ENCODE data around the gene EFNA5. TPM values are rescaled to one million over a fixed set of nuclear protein-coding genes. Genes with fewer than 3 reads are reported as not detected.

The EFNA5 gene
- total RNA-seq, 1 donor from 2014 or later = 12.6 TPM

DNA sequence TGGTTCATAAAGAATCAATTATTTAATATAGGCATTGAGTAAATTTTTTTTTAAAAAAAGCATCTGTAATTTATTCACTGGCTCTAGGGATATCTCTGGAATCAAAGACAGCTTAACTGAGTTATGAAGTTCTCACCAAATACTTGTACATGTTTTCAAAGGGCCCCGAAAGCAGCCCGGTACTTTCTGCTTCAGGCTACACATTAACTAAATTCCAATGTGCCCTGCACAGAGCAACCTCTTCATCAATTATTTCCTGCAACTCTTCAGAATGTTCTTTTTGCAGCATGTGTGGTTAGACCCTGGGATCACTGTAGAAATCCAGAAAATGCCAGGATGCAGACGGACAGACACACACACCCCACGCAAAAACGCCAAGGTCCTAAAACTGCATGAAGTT is 209.0 kb downstream of the EFNA5 start:
- Histone ChIP-seq H3K4me3 (ENCODE audit: low read depth, low read length) (no peak overlapping the region), H3K27me3 (ENCODE audit: control insufficient read depth, insufficient read depth, low read length) (no peaks in the 10 kb centered on the region), H3K36me3 (ENCODE audit: control insufficient read depth, insufficient read depth, low read length) (no peaks in the 10 kb centered on the region)
- no peak for DNase-seq (ENCODE audit: low read depth)
- no peak for TF ChIP-seq CTCF (IDR thresholded peaks at IDR 0.05; ENCODE audit: insufficient read depth, low read length, poor library complexity, severe bottlenecking)

DNA sequence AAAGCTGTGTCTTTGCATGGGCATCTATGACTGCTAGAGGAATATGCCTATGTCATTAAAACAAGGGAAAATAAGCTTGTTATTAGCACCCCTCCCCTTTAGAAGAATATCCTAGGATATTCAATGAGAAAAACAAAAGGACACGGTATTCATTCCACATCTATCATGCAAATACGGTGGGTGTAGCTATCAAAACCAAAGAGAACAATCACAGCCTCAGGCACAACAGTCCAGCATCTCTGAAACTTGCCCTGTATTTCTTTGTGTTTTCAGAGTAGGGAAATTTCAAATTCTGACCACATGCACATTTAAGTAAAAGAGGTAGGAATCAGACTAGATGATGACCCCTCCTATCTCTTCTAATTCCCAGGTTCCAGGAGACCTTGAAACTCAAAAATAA is 209.9 kb downstream of the EFNA5 start:
- Histone ChIP-seq H3K4me3 (ENCODE audit: low read depth, low read length) (no peak overlapping the region), H3K27me3 (ENCODE audit: control insufficient read depth, insufficient read depth, low read length) (no peaks in the 10 kb centered on the region), H3K36me3 (ENCODE audit: control insufficient read depth, insufficient read depth, low read length) (no peaks in the 10 kb centered on the region)
- TF ChIP-seq CTCF (IDR thresholded peaks at IDR 0.05; ENCODE audit: insufficient read depth, low read length, poor library complexity, severe bottlenecking) = no peak
- DNase-seq (ENCODE audit: low read depth) = no peak

DNA sequence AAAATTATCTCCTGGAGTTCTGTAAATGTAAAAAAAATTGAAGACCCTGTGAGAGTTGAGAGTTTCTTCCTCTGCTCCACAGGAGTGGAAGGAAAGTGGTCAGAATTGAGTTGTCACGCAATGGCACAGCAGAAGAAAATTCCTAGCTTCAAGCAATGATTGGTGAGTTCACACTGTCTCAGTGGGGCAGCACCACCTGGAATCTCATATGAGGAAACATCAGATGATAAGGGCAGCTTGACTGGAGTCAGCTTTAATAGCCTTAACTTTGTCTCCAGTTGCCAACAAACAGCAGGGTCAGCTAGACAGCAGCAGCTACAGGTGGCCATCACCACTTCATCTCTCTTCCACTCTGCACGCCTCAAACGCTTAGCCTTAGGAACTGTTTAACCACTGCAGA is 211.1 kb downstream of the EFNA5 start:
- no peaks in the 10 kb centered on the region for H3K27me3 ChIP-seq (ENCODE audit: control insufficient read depth, insufficient read depth, low read length)
- H3K36me3 ChIP-seq (ENCODE audit: control insufficient read depth, insufficient read depth, low read length) = no peaks in the 10 kb centered on the region
- H3K4me3 ChIP-seq (ENCODE audit: low read depth, low read length) = no peak overlapping the region
- no peak for DNase-seq (ENCODE audit: low read depth)
- TF ChIP-seq CTCF (IDR thresholded peaks at IDR 0.05; ENCODE audit: insufficient read depth, low read length, poor library complexity, severe bottlenecking) = no peak

GRCh38 chr5:107458322-107458721 is 212.4 kb downstream of the EFNA5 start:
- no peak for TF ChIP-seq CTCF (IDR thresholded peaks at IDR 0.05; ENCODE audit: insufficient read depth, low read length, poor library complexity, severe bottlenecking)
- Histone ChIP-seq H3K4me3 (ENCODE audit: low read depth, low read length) (no peak overlapping the region), H3K36me3 (ENCODE audit: control insufficient read depth, insufficient read depth, low read length) (no peaks in the 10 kb centered on the region), H3K27me3 (ENCODE audit: control insufficient read depth, insufficient read depth, low read length) (no peaks in the 10 kb centered on the region)
- no peak for DNase-seq (ENCODE audit: low read depth)

- H3K4me3 ChIP-seq (ENCODE audit: low read depth, low read length) = no peak overlapping the region
- no peaks in the 10 kb centered on the region for H3K27me3 ChIP-seq (ENCODE audit: control insufficient read depth, insufficient read depth, low read length)
- TF ChIP-seq CTCF (IDR thresholded peaks at IDR 0.05; ENCODE audit: insufficient read depth, low read length, poor library complexity, severe bottlenecking) = no peak
- no peak for DNase-seq (ENCODE audit: low read depth)
- no peaks in the 10 kb centered on the region for H3K36me3 ChIP-seq (ENCODE audit: control insufficient read depth, insufficient read depth, low read length)
These were observed 212.9 kb downstream of the EFNA5 start for GRCh38 chr5:107457881-107458280.

- TF ChIP-seq CTCF (IDR thresholded peaks at IDR 0.05; ENCODE audit: insufficient read depth, low read length, poor library complexity, severe bottlenecking) = no peak
- no peak for DNase-seq (ENCODE audit: low read depth)
- Histone ChIP-seq H3K36me3 (ENCODE audit: control insufficient read depth, insufficient read depth, low read length) (no peaks in the 10 kb centered on the region), H3K4me3 (ENCODE audit: low read depth, low read length) (no peak overlapping the region), H3K27me3 (ENCODE audit: control insufficient read depth, insufficient read depth, low read length) (no peaks in the 10 kb centered on the region)
These were observed 213.6 kb downstream of the EFNA5 start for GRCh38 chr5:107457138-107457537.
